Astrocyte (in vitro differentiated cells and primary cell): Measurements from ENCODE around the gene PLD4.

Experiments used
- EZH2 ChIP-seq: IDR thresholded peaks from 2 replicates; pipeline ENCODE4 v1.6.1; 2012; ENCODE audit warnings: mild to moderate bottlenecking, low read length, inconsistent platforms; ENCODE audit not compliant: insufficient read depth
- TF ChIP-seq, protein P1 (sequence below): IDR thresholded peaks from 2 replicates; pipeline ENCODE4 v1.5.1; 2011; ENCODE audit warnings: low read depth, mild to moderate bottlenecking, inconsistent platforms, low read length, moderate library complexity; ENCODE audit not compliant: insufficient read depth

DNA sequence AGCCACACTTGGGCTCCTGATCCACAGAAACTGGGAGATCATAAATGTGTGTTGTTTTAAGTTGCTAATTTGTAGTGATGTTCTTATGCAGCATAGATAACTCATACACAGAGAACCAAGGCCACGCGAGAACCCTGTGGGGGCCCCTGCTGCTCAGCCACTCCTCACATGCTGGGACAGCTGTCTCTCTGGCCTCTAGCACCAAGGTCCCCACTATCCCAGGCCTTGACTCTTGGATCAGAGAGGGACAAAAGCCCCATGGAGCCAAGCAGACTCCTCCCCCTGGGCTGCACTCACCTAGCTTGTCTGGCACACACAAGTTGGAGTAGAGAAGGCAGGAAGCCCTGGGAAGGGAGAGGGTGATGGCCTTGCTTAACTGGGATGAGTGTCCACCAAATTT lies 11.3 kb downstream of the PLD4 start:
- TF ChIP-seq, protein P1, sequence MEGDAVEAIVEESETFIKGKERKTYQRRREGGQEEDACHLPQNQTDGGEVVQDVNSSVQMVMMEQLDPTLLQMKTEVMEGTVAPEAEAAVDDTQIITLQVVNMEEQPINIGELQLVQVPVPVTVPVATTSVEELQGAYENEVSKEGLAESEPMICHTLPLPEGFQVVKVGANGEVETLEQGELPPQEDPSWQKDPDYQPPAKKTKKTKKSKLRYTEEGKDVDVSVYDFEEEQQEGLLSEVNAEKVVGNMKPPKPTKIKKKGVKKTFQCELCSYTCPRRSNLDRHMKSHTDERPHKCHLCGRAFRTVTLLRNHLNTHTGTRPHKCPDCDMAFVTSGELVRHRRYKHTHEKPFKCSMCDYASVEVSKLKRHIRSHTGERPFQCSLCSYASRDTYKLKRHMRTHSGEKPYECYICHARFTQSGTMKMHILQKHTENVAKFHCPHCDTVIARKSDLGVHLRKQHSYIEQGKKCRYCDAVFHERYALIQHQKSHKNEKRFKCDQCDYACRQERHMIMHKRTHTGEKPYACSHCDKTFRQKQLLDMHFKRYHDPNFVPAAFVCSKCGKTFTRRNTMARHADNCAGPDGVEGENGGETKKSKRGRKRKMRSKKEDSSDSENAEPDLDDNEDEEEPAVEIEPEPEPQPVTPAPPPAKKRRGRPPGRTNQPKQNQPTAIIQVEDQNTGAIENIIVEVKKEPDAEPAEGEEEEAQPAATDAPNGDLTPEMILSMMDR = no peak
- no peak for TF ChIP-seq EZH2
